Measurements from ENCODE around the gene ATP2A3.

ATP2A3 gene

GRCh38 chr17:3972931-3973330 lies 8.7 kb upstream of the ATP2A3 start:
- no peak overlapping the region for H3K4me3 ChIP-seq (replicated peaks; ENCODE audit: low read depth, low read length)
- no peak for TF ChIP-seq CTCF (IDR thresholded peaks at IDR 0.05; ENCODE audit: low read length, missing control alignments)
- no peak for DNase-seq (ENCODE audit: low read depth)

GRCh38 chr17:3972281-3972731 lies 8.1 kb upstream of the ATP2A3 start:
- H3K4me3 ChIP-seq (replicated peaks; ENCODE audit: low read depth, low read length): no peak overlapping the region
- no peak for TF ChIP-seq CTCF (IDR thresholded peaks at IDR 0.05; ENCODE audit: low read length, missing control alignments)
- DNase-seq (ENCODE audit: low read depth): no peak

- H3K4me3 ChIP-seq (replicated peaks; ENCODE audit: low read depth, low read length): no peak overlapping the region
- DNase-seq (ENCODE audit: low read depth): no peak
- TF ChIP-seq CTCF (IDR thresholded peaks at IDR 0.05; ENCODE audit: low read length, missing control alignments): no peak
Observed at GRCh38 chr17:3970668-3971067, 6.4 kb upstream of the ATP2A3 start.

GRCh38 chr17:3969963-3970362 lies 5.7 kb upstream of the ATP2A3 start:
- no peak overlapping the region for H3K4me3 ChIP-seq (replicated peaks; ENCODE audit: low read depth, low read length)
- TF ChIP-seq CTCF (IDR thresholded peaks at IDR 0.05; ENCODE audit: low read length, missing control alignments): no peak
- no peak for DNase-seq (ENCODE audit: low read depth)

- H3K4me3 ChIP-seq (replicated peaks; ENCODE audit: low read depth, low read length): no peak overlapping the region
- DNase-seq (ENCODE audit: low read depth): peak; percentile 32
- no peak for TF ChIP-seq CTCF (IDR thresholded peaks at IDR 0.05; ENCODE audit: low read length, missing control alignments)
Observed at GRCh38 chr17:3968886-3969524, 4.8 kb upstream of the ATP2A3 start.

- no peak for DNase-seq (ENCODE audit: low read depth)
- no peak for TF ChIP-seq CTCF (IDR thresholded peaks at IDR 0.05; ENCODE audit: low read length, missing control alignments)
- no peak overlapping the region for H3K4me3 ChIP-seq (replicated peaks; ENCODE audit: low read depth, low read length)
Observed at GRCh38 chr17:3968015-3968414, 3.8 kb upstream of the ATP2A3 start.

GRCh38 chr17:3966720-3967363 lies 2.6 kb upstream of the ATP2A3 start:
- no peak for DNase-seq (ENCODE audit: low read depth)
- no peak for TF ChIP-seq CTCF (IDR thresholded peaks at IDR 0.05; ENCODE audit: low read length, missing control alignments)

More at GRCh38 chr17:3966720-3967363, 2.6 kb upstream of the ATP2A3 start:
- no peak overlapping the region for H3K4me3 ChIP-seq (replicated peaks; ENCODE audit: low read depth, low read length)
